GM19351 (cell line): ENCODE results near the gene VAV2.
A peak's percentile ranks its signal among the peaks of the same experiment; 100 is the strongest.

ENCODE experiments used
- ATAC-seq: cut with Tn5 transposase; IDR thresholded peaks from one replicate; pipeline ENCODE4 v1.9.1; 2021; ENCODE audit warnings: mild to moderate bottlenecking, moderate library complexity; ENCODE audit not compliant: unreplicated experiment

VAV2 gene

GRCh38 chr9:133826289-133827085, 165.6 kb downstream of the VAV2 start:
- ATAC-seq, result no peak

- ATAC-seq, result no peak
Observed at GRCh38 chr9:133825555-133826218, 166.4 kb downstream of the VAV2 start.

GRCh38 chr9:133824802-133825186, 167.3 kb downstream of the VAV2 start:
- no peak for ATAC-seq

- no peak for ATAC-seq
Observed at GRCh38 chr9:133824106-133824801, 167.9 kb downstream of the VAV2 start.

- ATAC-seq, result peak; percentile 32
Observed at GRCh38 chr9:133823189-133824105, 168.7 kb downstream of the VAV2 start.

- ATAC-seq, result peak; percentile 66
Observed at GRCh38 chr9:133822430-133823065, 169.6 kb downstream of the VAV2 start.

- ATAC-seq, result peak; percentile 31
Observed at GRCh38 chr9:133821601-133822429, 170.3 kb downstream of the VAV2 start.

- no peak for ATAC-seq
Observed at GRCh38 chr9:133819923-133820322, 172.2 kb downstream of the VAV2 start.

GRCh38 chr9:133818444-133818843, 173.7 kb downstream of the VAV2 start:
- ATAC-seq, result no peak

- no peak for ATAC-seq
Observed at GRCh38 chr9:133815781-133816180, 176.3 kb downstream of the VAV2 start.

GRCh38 chr9:133814586-133815208, 177.4 kb downstream of the VAV2 start:
- no peak for ATAC-seq

- ATAC-seq, result no peak
Observed at GRCh38 chr9:133813749-133814585, 178.2 kb downstream of the VAV2 start.

- ATAC-seq, result no peak
Observed at GRCh38 chr9:133812941-133813748, 179.0 kb downstream of the VAV2 start.

GRCh38 chr9:133812077-133812868, 179.9 kb downstream of the VAV2 start:
- no peak for ATAC-seq

GRCh38 chr9:133811471-133811870, 180.7 kb downstream of the VAV2 start:
- no peak for ATAC-seq

GRCh38 chr9:133810556-133811195, 181.4 kb downstream of the VAV2 start:
- ATAC-seq, result no peak
